HCT116 (cell line): ENCODE results near the gene S1PR1. TPM values are rescaled to one million over a fixed set of nuclear protein-coding genes. Genes with fewer than 3 reads are reported as not detected.

Experiments used
- ATAC-seq: fragments of 200-7000 bp; cut with Tn5 transposase; 2 replicates; pipeline ENCODE4 v1.9.1; 2020; ENCODE audit warnings: mild to moderate bottlenecking, moderate library complexity
- BruUV-seq: library from RNA; stranded (reverse); fragments of 400-500 nt; replicated peaks from 2 replicates; lab custom pipeline; 2021; lab: Mats Ljungman, UMichigan
- CTCF ChIA-PET: fragments of 300-600 bp; sonication (Branson Sonifier 250); formaldehyde crosslinking; loops from one replicate; lab custom pipeline; 2021; ENCODE audit warnings: antibody characterized with exemption; lab: Charles Lee
- POLR2A ChIA-PET: fragments of 300-600, 350-600 bp; sonication (Branson Sonifier 250); formaldehyde crosslinking; loops from one replicate; lab custom pipeline; 2021; ENCODE audit warnings: antibody characterized with exemption; lab: Charles Lee
- RAD21 ChIA-PET, 2 experiments: fragments of 300-600 bp; sonication (Branson Sonifier 250); formaldehyde crosslinking; loops; one replicate each; lab custom pipeline; 2023; ENCODE audit warnings: low total read pairs in 2 of 2; ENCODE audit not compliant: uncharacterized antibody in 2 of 2, unreplicated experiment in 2 of 2, low non-redundant PET in 1 of 2; lab: Charles Lee
- DNase-seq: peaks from one replicate; pipeline ENCODE4 v3.0.0-alpha.2; 2010; ENCODE audit warnings: low read depth, low spot score
- H2AFZ ChIP-seq: fragments of 200-600 bp; shearing (Covaris generic), sonication (generic); 2 replicates; pipeline ENCODE4 v1.6.1; 2017; ENCODE audit warnings: low read depth, mixed run types, mixed read lengths, antibody characterized with exemption, low read length; ENCODE audit not compliant: poor library complexity, severe bottlenecking
- H3K27ac ChIP-seq: 2 replicates; pipeline ENCODE4 v1.5.1; 2012; ENCODE audit warnings: low read depth, low read length
- H3K27me3 ChIP-seq: fragments of 200-600 bp; sonication (generic); 2 replicates; pipeline ENCODE4 v1.6.1; 2016; ENCODE audit warnings: mixed run types, low read length, mixed read lengths; ENCODE audit not compliant: insufficient read depth
- H3K36me3 ChIP-seq, 2 experiments: fragments of 200-500 bp in 1 of 2; fragments of 200-600 bp in 1 of 2; sonication (Bioruptor generic) in 1 of 2; sonication (generic) in 1 of 2; 2 replicates each; pipeline versions ENCODE4 v1.5.1 to v1.6.1; 2014 to 2016; ENCODE audit warnings: low read length in 2 of 2, inconsistent platforms in 1 of 2, mixed read lengths in 1 of 2, mixed run types in 1 of 2; ENCODE audit not compliant: insufficient read depth in 2 of 2, control insufficient read depth in 1 of 2
- H3K4me1 ChIP-seq, 2 experiments: fragments of 200-600 bp in 1 of 2; sonication (generic) in 1 of 2; 2 replicates each; pipeline versions ENCODE4 v1.5.1 to v1.6.1; 2012 to 2017; ENCODE audit warnings: low read length in 2 of 2, inconsistent platforms in 1 of 2, mild to moderate bottlenecking in 1 of 2, mixed read lengths in 1 of 2, mixed run types in 1 of 2, moderate library complexity in 1 of 2; ENCODE audit not compliant: insufficient read depth in 2 of 2, control insufficient read depth in 1 of 2
- H3K4me2 ChIP-seq: fragments of 200-600 bp; sonication (generic); 2 replicates; pipeline ENCODE4 v1.6.1; 2017; ENCODE audit warnings: mixed run types, low read length, mixed read lengths
- H3K4me3 ChIP-seq, 2 experiments: fragments of 200-600 bp in 1 of 2; sonication (generic) in 1 of 2; replicated peaks in 1 of 2; 2 replicates each; pipeline ENCODE4 v1.5.1; 2011 to 2016; ENCODE audit warnings: low read length in 2 of 2, control low read depth in 1 of 2, low read depth in 1 of 2, mild to moderate bottlenecking in 1 of 2, mixed read lengths in 1 of 2, mixed run types in 1 of 2
- H3K79me2 ChIP-seq: fragments of 200-600 bp; sonication (generic); 2 replicates; pipeline ENCODE4 v1.6.1; 2017; ENCODE audit warnings: mild to moderate bottlenecking, mixed run types, low read length, moderate library complexity, mixed read lengths; ENCODE audit not compliant: insufficient read depth
- H3K9ac ChIP-seq: fragments of 200-600 bp; sonication (generic); 2 replicates; pipeline ENCODE4 v1.6.1; 2016; ENCODE audit warnings: low read length, mixed read lengths
- H3K9me2 ChIP-seq: fragments of 200-600 bp; sonication (generic), shearing (Covaris generic); 2 replicates; pipeline ENCODE4 v1.6.1; 2017; ENCODE audit warnings: mixed run types, mild to moderate bottlenecking, moderate library complexity; ENCODE audit not compliant: insufficient read depth
- H3K9me3 ChIP-seq, 2 experiments: fragments of 200-500 bp in 1 of 2; fragments of 200-600 bp in 1 of 2; sonication (Bioruptor generic) in 1 of 2; sonication (generic) in 1 of 2; 2 replicates each; pipeline ENCODE4 v1.6.1; 2014 to 2017; ENCODE audit warnings: low read length in 2 of 2, mixed read lengths in 2 of 2, inconsistent platforms in 1 of 2, low read depth in 1 of 2, mild to moderate bottlenecking in 1 of 2, mixed run types in 1 of 2, moderate library complexity in 1 of 2; ENCODE audit not compliant: control insufficient read depth in 1 of 2, insufficient read depth in 1 of 2
- H4K20me1 ChIP-seq: fragments of 200-600 bp; sonication (generic), shearing (Covaris generic); 2 replicates; pipeline ENCODE4 v1.6.1; 2017; ENCODE audit warnings: mixed run types, mild to moderate bottlenecking, moderate library complexity; ENCODE audit not compliant: insufficient read depth
- CBX3 ChIP-seq: IDR thresholded peaks from 2 replicates; pipeline ENCODE4 v1.6.1; 2012; ENCODE audit warnings: low read depth
- FOSL1 ChIP-seq: IDR thresholded peaks from 2 replicates; pipeline ENCODE4 v1.6.1; 2012; ENCODE audit warnings: low read depth
- YY1 ChIP-seq: IDR thresholded peaks from 2 replicates; pipeline ENCODE4 v1.6.1; 2011; ENCODE audit warnings: low read length, low read depth, moderate library complexity, mild to moderate bottlenecking; ENCODE audit not compliant: insufficient replicate concordance; ENCODE audit errors: extremely low read depth
- intact Hi-C: fragments of 100-400 bp; cut with micrococcal nuclease; formaldehyde crosslinking; loops from 2 replicates; pipeline ENCODE4 v1.10.0; 2022
- total RNA-seq: library from RNA; stranded (reverse); gene quantifications from one replicate; pipeline ENCODE4 v1.2.1, GENCODE V29; 2021; ENCODE audit not compliant: unreplicated experiment
- TF ChIP-seq, protein P1 (sequence below), 3 experiments: fragments of 200-600 bp in 1 of 3; sonication (generic) in 1 of 3; IDR thresholded peaks in 2 of 3; conservative IDR thresholded peaks in 1 of 3; 2 replicates each; pipeline ENCODE4 v1.5.1; 2012 to 2017; ENCODE audit warnings: low read depth in 2 of 3, low read length in 2 of 3, antibody characterized with exemption in 1 of 3, borderline replicate concordance in 1 of 3, control low read depth in 1 of 3, mild to moderate bottlenecking in 1 of 3, mixed read lengths in 1 of 3, mixed run types in 1 of 3, moderate library complexity in 1 of 3; ENCODE audit not compliant: insufficient read depth in 1 of 3
- TF ChIP-seq, protein P2 (sequence below): IDR thresholded peaks from 2 replicates; pipeline ENCODE4 v1.6.1; 2011; ENCODE audit warnings: mild to moderate bottlenecking, low read length, moderate library complexity; ENCODE audit not compliant: insufficient replicate concordance; ENCODE audit errors: extremely low read depth

The S1PR1 gene
- total RNA-seq, 1 experiment from 2014 or later = 0.61 TPM

DNA sequence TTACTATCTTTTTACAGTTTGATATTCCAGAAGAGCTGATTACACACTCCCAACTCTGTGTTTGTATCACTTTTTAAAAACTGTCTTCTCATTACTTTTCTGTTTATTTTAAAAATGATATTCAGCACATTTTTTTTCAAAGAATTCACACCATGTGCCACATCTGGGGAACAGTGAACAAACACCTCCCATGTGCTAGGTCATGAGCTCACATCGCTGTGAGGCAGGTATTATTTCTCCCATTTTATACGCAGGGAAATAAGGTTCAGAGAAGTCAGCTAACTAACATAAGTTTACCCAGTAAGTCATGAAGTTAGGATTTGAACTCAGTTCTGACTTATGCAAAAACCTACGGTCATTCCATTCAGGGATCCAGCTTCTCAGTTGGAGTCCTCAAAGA is 44.9 kb downstream of the S1PR1 start:
- intact Hi-C loops = loop anchor here (10.0 kb wide), 1 partner anchor 257 kb away; the partner anchor contains the start of gene DPH5
- no peak overlapping the region for H3K4me3 ChIP-seq
- ChIA-PET POLR2A (no interaction called here), RAD21 (no interaction called here), CTCF (no interaction called here)
- H3K27ac ChIP-seq = no peak overlapping the region
- H4K20me1 ChIP-seq = no peaks in the 10 kb centered on the region
- no peaks in the 10 kb centered on the region for H3K79me2 ChIP-seq
- TF ChIP-seq YY1 = no peak
- TF ChIP-seq, protein P1, sequence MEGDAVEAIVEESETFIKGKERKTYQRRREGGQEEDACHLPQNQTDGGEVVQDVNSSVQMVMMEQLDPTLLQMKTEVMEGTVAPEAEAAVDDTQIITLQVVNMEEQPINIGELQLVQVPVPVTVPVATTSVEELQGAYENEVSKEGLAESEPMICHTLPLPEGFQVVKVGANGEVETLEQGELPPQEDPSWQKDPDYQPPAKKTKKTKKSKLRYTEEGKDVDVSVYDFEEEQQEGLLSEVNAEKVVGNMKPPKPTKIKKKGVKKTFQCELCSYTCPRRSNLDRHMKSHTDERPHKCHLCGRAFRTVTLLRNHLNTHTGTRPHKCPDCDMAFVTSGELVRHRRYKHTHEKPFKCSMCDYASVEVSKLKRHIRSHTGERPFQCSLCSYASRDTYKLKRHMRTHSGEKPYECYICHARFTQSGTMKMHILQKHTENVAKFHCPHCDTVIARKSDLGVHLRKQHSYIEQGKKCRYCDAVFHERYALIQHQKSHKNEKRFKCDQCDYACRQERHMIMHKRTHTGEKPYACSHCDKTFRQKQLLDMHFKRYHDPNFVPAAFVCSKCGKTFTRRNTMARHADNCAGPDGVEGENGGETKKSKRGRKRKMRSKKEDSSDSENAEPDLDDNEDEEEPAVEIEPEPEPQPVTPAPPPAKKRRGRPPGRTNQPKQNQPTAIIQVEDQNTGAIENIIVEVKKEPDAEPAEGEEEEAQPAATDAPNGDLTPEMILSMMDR (IDR thresholded peaks at IDR 0.05 in 2 of 3, conservative IDR thresholded peaks at IDR 0.05 in 1 of 3; ENCODE audit: borderline replicate concordance in 1 of 3, insufficient read depth in 1 of 3, low read depth in 2 of 3, low read length in 2 of 3) = no peak
- TF ChIP-seq, protein P2, sequence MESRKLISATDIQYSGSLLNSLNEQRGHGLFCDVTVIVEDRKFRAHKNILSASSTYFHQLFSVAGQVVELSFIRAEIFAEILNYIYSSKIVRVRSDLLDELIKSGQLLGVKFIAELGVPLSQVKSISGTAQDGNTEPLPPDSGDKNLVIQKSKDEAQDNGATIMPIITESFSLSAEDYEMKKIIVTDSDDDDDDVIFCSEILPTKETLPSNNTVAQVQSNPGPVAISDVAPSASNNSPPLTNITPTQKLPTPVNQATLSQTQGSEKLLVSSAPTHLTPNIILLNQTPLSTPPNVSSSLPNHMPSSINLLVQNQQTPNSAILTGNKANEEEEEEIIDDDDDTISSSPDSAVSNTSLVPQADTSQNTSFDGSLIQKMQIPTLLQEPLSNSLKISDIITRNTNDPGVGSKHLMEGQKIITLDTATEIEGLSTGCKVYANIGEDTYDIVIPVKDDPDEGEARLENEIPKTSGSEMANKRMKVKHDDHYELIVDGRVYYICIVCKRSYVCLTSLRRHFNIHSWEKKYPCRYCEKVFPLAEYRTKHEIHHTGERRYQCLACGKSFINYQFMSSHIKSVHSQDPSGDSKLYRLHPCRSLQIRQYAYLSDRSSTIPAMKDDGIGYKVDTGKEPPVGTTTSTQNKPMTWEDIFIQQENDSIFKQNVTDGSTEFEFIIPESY = no peak
- TF ChIP-seq FOSL1 = no peak
- TF ChIP-seq CBX3 = no peak
- ATAC-seq = no peak
- H3K4me2 ChIP-seq = no peak overlapping the region
- no peaks in the 10 kb centered on the region for H3K9me3 ChIP-seq
- no TSS peak for BruUV-seq
- no peak overlapping the region for H3K9ac ChIP-seq
- no peak for DNase-seq
- no peaks in the 10 kb centered on the region for H3K9me2 ChIP-seq
- peaks cover 9% of the 10 kb centered on the region; the same call in 1 of the 2 replicates for H3K27me3 ChIP-seq
- H3K36me3 ChIP-seq = no peaks in the 10 kb centered on the region
- no peaks in the 10 kb centered on the region for H3K4me1 ChIP-seq
- no peak overlapping the region for H2AFZ ChIP-seq
